Ovary (tissue), 9 donors: ENCODE measurements around the gene TAC4. TPM values are rescaled to one million over a fixed set of nuclear protein-coding genes. Genes with fewer than 3 reads are reported as not detected.

ENCODE experiments used
- DNase-seq, 5 donors: peaks; one replicate each; pipeline ENCODE4 v3.0.0-alpha.2; 2019 to 2020
- H3K27ac ChIP-seq, 2 donors: fragments of 200-600 bp; one replicate each; pipeline versions ENCODE4 v1.5.1 to v1.8.0; 2019 to 2022
- H3K27me3 ChIP-seq: fragments of 200-600 bp; one replicate; pipeline ENCODE4 v1.8.0; 2022
- H3K36me3 ChIP-seq: fragments of 200-600 bp; sonication (generic); one replicate; pipeline ENCODE4 v1.5.1; 2019
- H3K4me1 ChIP-seq: one replicate; pipeline ENCODE4 v1.8.1; 2013; ENCODE audit warnings: mild to moderate bottlenecking, moderate library complexity; ENCODE audit not compliant: insufficient read depth
- H3K4me3 ChIP-seq: fragments of 200-600 bp; sonication (generic); one replicate; pipeline ENCODE4 v1.5.1; 2017
- H3K9me3 ChIP-seq, 2 donors: fragments of 200-600 bp in 1 of 2; sonication (generic) in 1 of 2; one replicate each; pipeline versions ENCODE4 v1.5.1 to v1.8.1; 2013 to 2019; ENCODE audit warnings: mild to moderate bottlenecking in 1 of 2, moderate library complexity in 1 of 2
- EP300 ChIP-seq: sonication (generic); formaldehyde crosslinking; IDR thresholded peaks from one replicate; pipeline ENCODE4 v1.6.1; 2017; ENCODE audit warnings: antibody characterized with exemption
- POLR2A ChIP-seq: fragments of 450-650 bp; IDR thresholded peaks from one replicate; pipeline ENCODE4 v1.6.1; 2017; ENCODE audit warnings: antibody characterized with exemption, mild to moderate bottlenecking, moderate library complexity
- WGBS, 3 donors: extraction: QIAGEN DNeasy Blood & Tissue Kit in 1 of 3; methylation state at CpG; one replicate each; pipeline versions ENCODE4 v1.1.5 to v1.1.7; 2013 to 2017; 5-methylcytosine and 5-hydroxymethylcytosine counted together
- intact Hi-C, 4 donors: fragments of 100-400 bp; cut with DNase I; formaldehyde crosslinking; loops; one replicate each; pipeline versions ENCODE4 v1.11.0 to v1.15.1; 2022 to 2023
- polyA plus RNA-seq, 2 donors: library from polyadenylated mRNA; stranded (reverse); fragments of 200-250 nt in 1 of 2; fragments of 350-450 nt in 1 of 2; fragmentation: Illumina TruSeq in 1 of 2; extraction: RNeasy Lipid Tissue Mini Kit (QIAGEN cat#74804) in 1 of 2; gene quantifications; one replicate each; pipeline ENCODE4 v1.2.3, GENCODE V29; 2013 to 2014
- total RNA-seq, 7 donors: library from RNA; depleted of rRNA in 2 of 7; stranded (reverse); fragments of >200 nt in 2 of 7; fragmentation: NEBNext Ultra II Directional in 3 of 7; extraction: Animal tissue kit (Norgen Biotek cat#: 25700) in 3 of 7; gene quantifications; one replicate each; pipeline versions ENCODE4 v1.1.0 to v1.2.4, GENCODE V29; 2016 to 2023
- TF ChIP-seq, protein P1 (sequence below), 3 donors: fragments of 450-650 bp in 2 of 3; fragments of 200-600 bp in 1 of 3; IDR thresholded peaks; one replicate each; pipeline versions ENCODE4 v1.5.1 to v1.8.0; 2016 to 2022; ENCODE audit warnings: antibody characterized with exemption in 3 of 3, mild to moderate bottlenecking in 1 of 3
- donor health status: DM: no; HTN: no; CAD: no; lungs with moderate emphysema.
- donor health status: DM: no; HTN: no; CAD: no.
- donor health status: Bipolar disorder and iron deficiency.
- donor health status: DM: yes; HTN: yes; CAD: no.
- donor health status: DM: no; HTN: no; CAD: no.
- donor health status: DM: yes; HTN: yes; CAD: no.

Gene TAC4
- total and polyA plus RNA-seq, 9 donors = not detected

DNA sequence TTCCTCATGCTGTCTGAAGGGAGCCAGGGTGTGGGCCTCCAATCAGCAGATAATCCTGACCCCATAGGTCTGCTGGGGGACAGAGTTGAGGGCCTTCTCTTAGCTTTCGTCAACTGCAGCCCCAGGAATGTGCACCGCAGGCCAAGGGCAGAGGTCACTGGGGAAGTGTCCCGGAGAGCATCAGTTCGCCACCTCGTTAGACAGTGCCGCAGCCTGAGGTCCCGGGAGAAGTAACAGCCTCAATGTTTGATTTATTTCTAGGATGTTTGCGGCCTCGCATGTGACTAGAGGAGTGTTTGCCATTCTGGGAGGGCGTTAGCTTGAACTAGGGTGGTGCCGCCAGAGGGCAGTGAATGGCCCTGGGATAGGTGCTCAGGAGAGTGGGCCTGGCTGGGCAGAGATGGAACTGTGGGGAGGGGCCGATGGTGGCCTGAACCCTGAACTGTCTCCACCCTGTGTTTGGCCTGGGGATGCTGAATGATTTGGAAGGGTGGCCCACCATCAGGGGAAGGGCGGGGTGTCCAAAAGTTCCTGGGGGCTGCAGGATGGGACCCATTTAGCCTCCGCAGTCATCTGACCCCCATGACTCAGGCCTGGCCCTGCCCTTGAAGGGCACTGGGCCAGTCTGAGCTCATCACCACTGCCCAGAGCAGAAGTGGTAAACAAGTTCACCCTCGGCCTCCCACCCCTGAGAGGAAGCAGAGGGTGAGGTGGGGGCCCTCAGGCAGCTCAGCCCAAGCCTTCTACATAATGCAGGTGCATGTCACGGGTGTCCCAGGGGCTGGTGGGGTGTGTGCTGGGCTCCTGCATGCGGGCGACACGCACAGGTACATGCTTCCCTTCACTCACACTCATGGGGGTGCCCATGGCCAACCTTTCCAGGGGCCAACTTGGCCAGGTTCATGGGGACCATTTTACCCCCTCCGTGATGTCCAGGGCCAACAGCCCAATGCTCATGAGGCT, 12.4 kb upstream of the TAC4 start:
- intact Hi-C loops = loop anchor here (5.0 to 10.0 kb wide), 3 partner anchors 137 to 295 kb away; partner anchors contain the start of genes DLX3 (in 4 of the 4) and NXPH3 (in 1 of the 4)
- WGBS, 3 donors = 63 to 67% (median 64%) methylated on average over 20 of the region's 20 CpGs
- no peak for DNase-seq
- TF ChIP-seq EP300 = no peak
- TF ChIP-seq, protein P1, sequence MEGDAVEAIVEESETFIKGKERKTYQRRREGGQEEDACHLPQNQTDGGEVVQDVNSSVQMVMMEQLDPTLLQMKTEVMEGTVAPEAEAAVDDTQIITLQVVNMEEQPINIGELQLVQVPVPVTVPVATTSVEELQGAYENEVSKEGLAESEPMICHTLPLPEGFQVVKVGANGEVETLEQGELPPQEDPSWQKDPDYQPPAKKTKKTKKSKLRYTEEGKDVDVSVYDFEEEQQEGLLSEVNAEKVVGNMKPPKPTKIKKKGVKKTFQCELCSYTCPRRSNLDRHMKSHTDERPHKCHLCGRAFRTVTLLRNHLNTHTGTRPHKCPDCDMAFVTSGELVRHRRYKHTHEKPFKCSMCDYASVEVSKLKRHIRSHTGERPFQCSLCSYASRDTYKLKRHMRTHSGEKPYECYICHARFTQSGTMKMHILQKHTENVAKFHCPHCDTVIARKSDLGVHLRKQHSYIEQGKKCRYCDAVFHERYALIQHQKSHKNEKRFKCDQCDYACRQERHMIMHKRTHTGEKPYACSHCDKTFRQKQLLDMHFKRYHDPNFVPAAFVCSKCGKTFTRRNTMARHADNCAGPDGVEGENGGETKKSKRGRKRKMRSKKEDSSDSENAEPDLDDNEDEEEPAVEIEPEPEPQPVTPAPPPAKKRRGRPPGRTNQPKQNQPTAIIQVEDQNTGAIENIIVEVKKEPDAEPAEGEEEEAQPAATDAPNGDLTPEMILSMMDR (IDR thresholded peaks at IDR 0.05) = no peak
- TF ChIP-seq POLR2A = no peak
- H3K27me3 ChIP-seq = no peaks in the 10 kb centered on the region
- H3K9me3 ChIP-seq = no peaks in the 10 kb centered on the region
- H3K36me3 ChIP-seq = no peaks in the 10 kb centered on the region
- no peaks in the 10 kb centered on the region for H3K4me1 ChIP-seq
- no peak overlapping the region for H3K27ac ChIP-seq
- H3K4me3 ChIP-seq = no peak overlapping the region

- TF ChIP-seq EP300 (no peak), POLR2A (no peak)
- TF ChIP-seq, protein P1 (IDR thresholded peaks at IDR 0.05) = no peak
- Histone ChIP-seq H3K27me3 (no peaks in the 10 kb centered on the region), H3K27ac (no peak overlapping the region), H3K4me3 (no peak overlapping the region), H3K36me3 (no peaks in the 10 kb centered on the region), H3K4me1 (no peaks in the 10 kb centered on the region), H3K9me3 (no peaks in the 10 kb centered on the region)
- 51 to 61% (median 61%) methylated on average over 6 of the region's 6 CpGs for WGBS, 3 donors
- intact Hi-C loops = loop anchor here in 2 of 4 donors (10.0 kb wide), 2 partner anchors 284 to 294 kb away; partner anchors contain the start of gene NXPH3 (in 1 of the 2)
- DNase-seq = no peak
Measured at GRCh38 chr17:49858796-49859195, 10.9 kb upstream of the TAC4 start.

DNA sequence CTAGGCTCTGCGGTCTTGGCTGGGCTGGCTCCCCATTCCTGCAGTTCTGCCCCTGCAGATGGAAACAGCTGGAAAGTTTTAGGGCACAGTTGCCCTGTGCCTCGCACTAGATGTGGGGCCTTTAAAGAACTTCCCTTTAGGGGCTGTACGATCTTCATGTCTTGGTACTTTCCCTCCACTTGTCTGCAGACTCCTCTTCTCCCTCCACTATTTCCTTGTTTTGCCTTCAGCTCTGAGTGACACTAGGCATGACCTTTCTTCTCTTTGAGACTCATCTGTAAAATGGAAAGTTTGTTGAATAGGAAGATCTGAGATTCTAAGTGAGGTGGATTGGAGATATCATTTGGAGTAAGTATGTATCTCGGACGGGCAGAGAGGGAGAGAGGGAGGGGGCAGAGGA, 6.3 kb upstream of the TAC4 start:
- WGBS, 3 donors = 84 to 91% (median 88%) methylated on average over 5 of the region's 5 CpGs
- Histone ChIP-seq H3K27me3 (no peaks in the 10 kb centered on the region), H3K4me3 (no peak overlapping the region), H3K4me1 (peaks cover 1% of the 10 kb centered on the region), H3K36me3 (no peaks in the 10 kb centered on the region), H3K27ac (no peak overlapping the region), H3K9me3 (no peaks in the 10 kb centered on the region)
- DNase-seq = no peak
- intact Hi-C loops = loop anchor here in 2 of 4 donors (5.0 to 10.0 kb wide), 3 partner anchors 147 to 289 kb away; partner anchors contain the start of genes NXPH3 (in 1 of the 2) and SLC35B1 (in 1 of the 2)
- TF ChIP-seq EP300 = no peak
- no peak for TF ChIP-seq POLR2A
- TF ChIP-seq, protein P1 (IDR thresholded peaks at IDR 0.05) = no peak

- intact Hi-C loops = loop anchor here in 2 of 4 donors (5.0 to 10.0 kb wide), 3 partner anchors 146 to 289 kb away; partner anchors contain the start of genes NXPH3 (in 1 of the 2) and SLC35B1 (in 1 of the 2)
- no peak for DNase-seq
Measured at GRCh38 chr17:49853470-49854015, 5.7 kb upstream of the TAC4 start.

More at GRCh38 chr17:49853470-49854015, 5.7 kb upstream of the TAC4 start:
- WGBS, 3 donors = 62 to 73% (median 68%) methylated on average over 10 of the region's 10 CpGs
- Histone ChIP-seq H3K27ac (no peak overlapping the region), H3K36me3 (no peaks in the 10 kb centered on the region), H3K4me3 (no peak overlapping the region), H3K4me1 (peaks cover 1% of the 10 kb centered on the region), H3K27me3 (no peaks in the 10 kb centered on the region), H3K9me3 (no peaks in the 10 kb centered on the region)
- TF ChIP-seq, protein P1 (IDR thresholded peaks at IDR 0.05) = no peak
- TF ChIP-seq EP300 (no peak), POLR2A (no peak)
